HG02610 (cell line): ENCODE results near the gene PDHX.

ENCODE experiments used
- ATAC-seq: cut with Tn5 transposase; IDR thresholded peaks from one replicate; pipeline ENCODE4 v1.9.1; 2021; ENCODE audit warnings: mild to moderate bottlenecking, moderate library complexity; ENCODE audit not compliant: unreplicated experiment

Gene PDHX

DNA sequence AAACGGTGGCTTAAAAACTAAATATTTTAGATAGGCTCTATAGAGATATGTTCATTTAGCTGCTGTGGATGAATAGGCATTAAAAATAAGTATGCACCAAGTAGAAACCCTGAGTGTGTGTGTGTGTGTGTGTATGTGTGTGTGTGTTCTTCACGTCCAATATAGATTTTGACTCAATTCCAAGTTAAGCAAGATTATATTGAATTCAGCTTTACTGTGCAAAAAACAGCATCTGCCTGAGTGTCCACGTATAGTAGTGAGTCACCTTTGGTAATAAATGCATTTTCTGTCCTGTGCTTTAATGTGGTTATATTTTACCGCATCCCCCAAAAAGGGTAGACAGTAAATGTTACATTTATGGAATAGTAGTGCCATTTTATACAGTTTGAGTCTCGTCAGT, 71.2 kb downstream of the PDHX start:
- ATAC-seq, result no peak

DNA sequence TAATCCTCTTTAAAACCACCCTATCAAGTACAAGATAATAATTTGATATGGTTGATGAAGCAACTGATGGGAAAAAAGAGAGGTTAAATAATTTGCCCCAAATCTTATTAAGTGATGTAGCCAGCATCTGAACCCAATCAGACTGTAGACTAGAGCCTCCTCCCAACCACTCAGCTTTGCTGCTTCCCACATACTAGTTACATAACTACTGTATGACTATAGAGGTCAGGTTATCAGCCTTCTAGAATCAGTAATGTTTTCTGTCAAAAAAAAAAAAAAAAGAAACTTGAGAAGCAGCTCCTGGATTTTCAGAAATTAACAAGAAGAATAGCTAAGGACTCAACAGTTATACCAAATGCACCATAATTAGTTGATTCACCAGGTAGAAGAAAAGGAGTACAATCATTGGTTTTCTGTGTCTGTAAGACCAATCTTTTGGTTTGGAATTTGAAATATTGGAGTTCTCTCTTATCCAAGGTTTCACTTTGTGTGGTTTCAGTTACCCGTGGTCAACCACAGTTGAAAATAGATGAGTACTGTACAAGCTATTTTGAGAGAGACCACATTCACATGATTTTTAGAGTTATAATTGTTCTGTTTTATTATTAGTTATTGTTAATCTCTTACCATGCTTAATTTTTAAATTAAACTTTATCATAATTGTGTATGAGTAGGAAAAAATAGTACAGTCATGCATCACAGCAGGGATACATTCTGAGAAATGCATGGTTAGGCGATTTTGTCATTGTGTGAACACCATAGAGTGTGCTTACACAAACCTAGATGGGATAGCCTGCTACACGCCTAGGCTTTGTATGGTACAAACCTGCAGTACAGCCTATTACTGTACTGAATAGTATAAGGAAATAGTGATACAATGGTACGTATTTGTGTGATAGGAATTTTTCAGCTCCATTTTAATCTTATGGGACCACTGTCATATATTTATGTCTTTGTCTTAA, 72.2 kb downstream of the PDHX start:
- ATAC-seq, result peak; percentile 90

DNA sequence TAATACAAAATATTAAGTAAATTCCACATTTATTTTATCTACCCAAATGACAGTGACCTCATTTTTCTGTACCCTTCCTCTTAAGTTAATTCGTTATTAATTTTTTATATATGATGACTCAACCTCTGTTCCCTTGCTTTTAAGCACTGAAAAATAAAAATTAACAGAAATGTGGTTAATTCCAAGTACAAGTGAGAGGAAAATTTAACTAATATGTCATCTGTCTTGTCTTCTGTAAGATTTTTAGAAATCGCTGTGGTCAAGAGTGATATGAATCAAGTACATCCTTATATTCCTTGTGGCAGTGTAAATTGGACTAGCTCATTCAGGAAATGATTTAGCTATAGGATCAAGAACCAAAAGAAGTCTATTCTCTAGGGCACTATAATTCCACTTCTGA, 74.5 kb downstream of the PDHX start:
- no peak for ATAC-seq

DNA sequence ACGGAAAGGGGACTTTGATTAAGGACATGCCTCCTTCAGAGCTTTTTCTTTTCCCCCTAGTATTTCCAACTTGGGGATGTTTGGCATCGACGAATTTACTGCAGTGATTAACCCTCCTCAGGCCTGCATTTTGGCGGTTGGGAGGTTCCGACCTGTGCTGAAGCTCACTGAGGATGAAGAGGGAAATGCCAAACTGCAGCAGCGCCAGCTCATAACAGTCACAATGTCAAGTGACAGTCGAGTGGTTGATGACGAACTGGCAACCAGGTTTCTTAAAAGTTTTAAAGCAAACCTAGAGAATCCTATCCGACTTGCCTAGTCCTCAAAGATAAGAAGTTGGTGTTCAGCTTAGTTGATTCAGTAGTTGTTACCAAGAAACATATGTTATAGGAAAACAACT, 78.4 kb downstream of the PDHX start:
- no peak for ATAC-seq

DNA sequence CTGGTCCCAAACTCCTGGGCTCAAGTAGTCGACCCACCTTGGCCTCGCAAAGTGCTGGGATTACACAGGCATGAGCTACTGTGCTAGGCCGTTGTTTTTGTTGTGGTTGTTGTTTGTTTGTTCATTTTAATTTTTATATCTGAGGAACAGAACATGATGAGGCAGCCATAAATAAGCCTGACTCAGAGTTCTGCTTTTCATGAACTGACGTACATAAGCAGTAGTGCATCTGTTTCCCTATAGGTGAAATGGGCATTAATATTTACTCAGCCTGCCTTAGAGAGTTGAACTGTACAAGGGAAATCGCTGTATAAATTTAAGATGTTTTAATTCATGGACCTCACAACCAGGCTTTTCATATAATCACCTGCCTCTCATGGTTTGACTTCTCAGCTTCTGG, 80.5 kb downstream of the PDHX start:
- ATAC-seq, result no peak

DNA sequence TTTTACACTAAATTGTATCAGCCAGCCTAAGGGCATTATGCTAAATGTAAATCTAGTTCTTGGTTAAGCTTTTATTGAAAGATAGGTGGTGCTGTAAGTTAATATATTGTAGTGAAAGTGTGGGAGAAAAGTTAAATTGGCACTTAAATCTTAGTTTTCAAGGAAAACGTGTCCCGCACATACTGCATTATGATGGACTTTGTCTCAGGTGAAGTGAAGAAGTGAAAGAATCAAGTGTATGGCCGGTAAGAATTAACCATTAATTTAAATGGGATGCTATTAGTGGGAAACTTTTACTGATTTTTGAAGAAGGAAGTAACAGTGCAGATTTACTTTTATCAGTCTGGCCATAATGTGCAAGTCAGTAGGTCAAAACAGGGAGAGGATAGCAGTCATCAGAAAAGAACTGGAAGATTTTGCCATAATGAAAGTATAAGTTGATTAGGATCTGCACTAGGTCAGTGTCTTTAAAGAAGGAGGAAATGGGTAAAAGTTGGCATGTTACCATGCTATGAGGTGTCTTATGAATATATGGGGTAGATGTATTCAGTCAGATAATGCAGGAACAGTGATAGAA, 81.6 kb downstream of the PDHX start:
- no peak for ATAC-seq

DNA sequence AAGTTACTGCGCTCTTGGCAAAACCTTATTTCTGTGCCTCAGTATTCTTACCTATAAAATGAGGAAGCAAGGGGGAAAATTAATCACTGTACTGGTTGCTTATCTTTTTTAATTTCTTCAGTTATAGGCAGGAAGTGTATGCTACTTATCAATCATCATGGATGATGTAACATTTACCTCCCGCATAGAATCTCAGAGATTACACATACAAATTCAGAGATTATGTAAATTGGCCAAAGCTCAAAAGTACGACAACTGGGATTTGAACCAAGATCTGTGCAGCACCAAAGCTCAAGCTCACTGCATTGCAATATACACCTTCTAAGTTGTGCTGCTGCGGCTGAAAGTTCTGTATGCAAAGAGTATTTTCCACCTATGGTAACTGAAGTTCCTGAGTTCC, 83.0 kb downstream of the PDHX start:
- ATAC-seq, result no peak

DNA sequence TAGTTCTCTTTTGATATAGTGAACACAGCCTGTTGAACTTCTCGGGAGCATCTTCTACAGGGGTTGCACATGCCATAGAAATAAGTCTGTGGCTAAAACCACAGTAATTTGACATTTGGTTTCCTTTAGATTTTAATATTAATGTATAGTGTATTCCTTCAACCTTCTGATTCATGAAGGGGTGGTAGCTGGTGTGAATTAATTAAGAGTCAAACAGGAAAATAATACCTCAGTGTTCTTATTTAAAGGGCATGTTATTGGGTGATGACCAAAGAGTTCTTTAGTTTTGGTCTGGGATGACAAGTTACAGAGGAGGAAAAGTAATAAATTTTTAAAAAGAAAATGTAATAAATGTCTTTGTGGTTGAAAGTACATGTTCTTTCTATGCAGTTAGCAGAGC, 86.8 kb downstream of the PDHX start:
- ATAC-seq, result no peak

DNA sequence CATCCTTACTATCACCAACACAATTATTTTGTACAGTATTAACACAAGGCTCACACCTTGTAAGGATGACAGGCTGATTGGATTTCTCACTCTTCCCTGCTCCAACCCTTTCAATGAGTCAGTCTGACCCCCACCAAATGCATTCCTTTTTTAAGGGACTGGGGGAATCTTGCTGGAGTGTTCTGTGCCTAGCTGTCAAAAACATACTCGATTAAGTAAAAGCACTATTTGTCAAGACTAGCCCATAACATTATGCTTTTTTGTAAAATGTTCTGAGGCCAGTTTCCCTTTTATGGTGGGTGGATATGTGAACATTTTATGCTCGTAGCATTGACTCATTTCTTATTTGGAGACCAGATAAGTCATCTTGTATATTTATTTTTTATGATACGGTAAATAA, 87.2 kb downstream of the PDHX start:
- ATAC-seq, result no peak

DNA sequence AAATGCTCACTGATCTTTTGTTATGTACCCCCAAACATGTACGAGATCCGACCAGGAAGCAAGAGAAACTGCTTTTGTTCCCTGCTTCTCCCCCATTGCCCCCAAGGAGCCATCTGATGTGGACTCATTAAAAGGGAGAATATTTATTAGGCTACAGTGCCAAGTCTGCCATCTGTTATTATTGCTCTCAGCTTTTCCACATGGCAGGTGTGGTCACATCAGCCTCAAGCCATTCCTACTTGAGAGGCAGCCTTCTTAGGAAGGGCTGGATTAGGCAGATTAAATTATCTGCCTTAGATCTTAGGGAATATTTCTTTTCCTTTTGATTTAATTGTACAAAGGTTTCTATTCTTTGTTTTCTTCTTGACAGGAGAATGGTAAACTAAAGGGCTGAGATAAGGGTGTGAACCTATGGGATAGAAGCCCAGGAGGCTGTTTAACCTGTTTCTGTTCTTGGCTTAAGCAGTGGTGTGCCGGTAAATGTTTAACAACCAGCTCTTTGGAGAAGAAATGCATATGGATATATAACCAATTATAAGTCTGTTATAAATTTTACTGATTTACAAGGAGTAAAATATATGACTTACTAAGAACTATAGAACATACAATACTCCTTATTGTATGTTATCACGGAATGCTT, 88.8 kb downstream of the PDHX start:
- no peak for ATAC-seq

DNA sequence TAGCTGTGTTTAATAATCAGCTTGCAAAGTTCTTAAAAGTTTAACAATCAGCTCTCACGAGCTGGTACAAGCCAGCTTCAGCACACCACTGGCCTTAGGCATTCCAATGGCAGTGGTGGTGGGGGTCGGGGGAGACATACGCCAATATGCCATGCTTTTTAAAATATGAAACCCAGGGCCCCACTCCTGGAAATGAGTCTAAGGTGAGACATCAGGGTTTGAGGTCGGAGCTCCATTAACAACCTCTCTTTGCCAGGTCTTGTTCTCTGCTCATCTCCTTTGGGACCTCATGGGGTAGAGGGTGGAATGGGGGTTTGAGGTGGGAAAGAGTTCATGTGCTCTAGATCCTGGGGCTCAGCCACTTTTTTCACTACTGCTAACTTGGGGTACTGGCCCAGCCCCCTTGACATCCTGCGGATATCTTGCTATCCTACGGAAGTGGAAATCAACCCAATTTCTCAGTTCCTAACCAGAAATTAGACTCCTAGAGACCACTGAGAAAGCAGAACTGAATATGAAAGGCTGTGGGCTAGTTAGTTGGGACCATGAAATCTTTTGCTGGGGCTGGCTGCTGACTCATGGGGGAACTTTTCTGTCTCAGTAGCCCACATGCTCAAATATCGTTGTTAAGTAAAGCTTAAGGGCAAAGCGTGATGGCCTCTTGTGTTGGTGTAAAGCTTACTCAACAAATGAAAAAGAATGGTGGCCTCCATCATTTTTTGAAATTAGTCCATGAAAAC, 90.1 kb downstream of the PDHX start:
- peak; percentile 90 for ATAC-seq

DNA sequence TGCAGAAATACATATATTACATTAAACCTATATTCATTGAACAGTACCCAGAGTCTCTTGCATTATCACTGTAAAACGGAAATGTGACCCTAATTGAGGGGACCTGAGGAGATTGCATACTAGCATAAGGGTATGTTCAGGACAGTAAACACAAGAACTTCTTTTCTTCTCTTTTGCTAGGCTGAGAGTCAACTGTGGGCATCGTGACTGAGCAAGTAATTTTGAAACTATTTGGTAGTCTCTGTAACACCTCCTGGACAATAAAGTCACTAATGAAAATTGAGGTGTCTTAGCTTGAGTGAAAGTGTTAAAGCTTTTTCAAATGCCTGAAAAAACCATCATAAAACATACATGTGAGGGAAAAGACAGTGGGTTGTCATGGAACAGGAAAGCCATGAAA, 90.9 kb downstream of the PDHX start:
- peak; percentile 73 for ATAC-seq

DNA sequence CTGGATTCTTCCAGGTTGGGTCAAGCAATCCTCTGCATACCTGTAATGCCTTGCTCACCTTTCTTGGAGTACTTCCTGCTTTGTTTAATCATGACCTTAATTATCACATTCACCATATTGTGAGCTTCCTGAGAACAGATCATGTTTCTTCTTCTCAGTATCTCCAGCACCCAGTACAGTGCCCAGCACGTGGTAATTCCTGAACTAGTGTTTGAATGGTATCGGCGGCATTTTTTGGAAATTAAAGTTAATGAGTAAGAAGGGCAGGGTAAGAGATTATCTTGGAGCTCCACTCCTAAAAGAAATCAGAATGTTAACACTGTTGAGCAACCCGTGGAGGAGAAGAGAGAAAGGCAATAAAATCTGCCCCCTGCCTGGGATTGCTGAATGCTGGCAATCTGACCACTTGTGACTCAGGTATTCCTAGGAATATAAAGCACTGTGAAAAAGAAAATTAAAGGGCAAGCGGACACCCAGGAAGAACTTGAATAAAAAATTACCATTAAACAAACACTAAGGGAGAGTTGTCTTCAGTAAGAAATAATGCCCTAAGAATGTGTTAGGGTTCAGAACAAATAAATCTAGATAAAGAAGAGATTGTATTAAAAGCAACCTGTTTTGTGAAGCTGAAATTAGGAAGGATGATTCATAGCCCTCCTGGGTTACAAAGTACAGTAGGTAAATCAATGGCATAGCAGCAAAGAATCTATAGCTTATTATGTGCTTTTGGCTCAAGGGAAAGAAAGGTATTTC, 92.9 kb downstream of the PDHX start:
- ATAC-seq, result no peak

DNA sequence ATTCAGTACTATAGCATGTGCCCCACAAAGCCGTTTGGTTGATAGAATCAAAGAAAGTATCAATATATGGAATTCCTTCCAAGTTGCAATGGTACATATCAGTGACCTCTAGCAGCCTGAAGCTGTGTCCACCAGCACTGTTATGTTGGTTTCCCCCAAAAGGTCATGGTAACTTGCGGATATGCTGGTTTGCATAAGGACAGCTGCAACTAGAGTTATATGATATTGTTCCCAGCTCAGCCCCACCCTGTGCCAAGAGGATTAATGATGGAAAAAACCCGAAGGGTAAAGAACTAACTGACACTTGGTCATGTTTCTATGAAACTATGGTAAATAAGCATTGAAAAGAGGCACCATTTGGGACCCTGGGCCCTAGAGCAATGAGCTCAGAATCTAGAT, 93.5 kb downstream of the PDHX start:
- no peak for ATAC-seq

DNA sequence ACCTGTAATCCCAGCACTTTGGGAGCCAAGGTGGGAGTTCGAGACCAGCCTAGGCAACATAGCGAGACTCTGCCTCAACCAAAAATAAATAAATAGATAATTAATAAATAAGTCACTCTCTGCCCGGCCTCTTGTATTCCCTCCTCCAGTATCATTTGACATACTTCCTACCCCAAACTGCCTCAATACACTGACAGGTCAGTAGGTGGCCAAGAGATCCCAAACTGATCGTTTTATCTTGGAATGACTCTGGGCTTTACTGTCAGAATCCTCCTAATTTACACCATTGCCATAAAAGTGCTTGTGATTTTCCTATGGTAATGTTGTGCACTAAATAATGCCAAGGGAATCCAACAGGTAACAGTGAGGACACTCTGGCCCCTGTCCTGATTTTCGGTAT, 94.2 kb downstream of the PDHX start:
- ATAC-seq, result no peak

DNA sequence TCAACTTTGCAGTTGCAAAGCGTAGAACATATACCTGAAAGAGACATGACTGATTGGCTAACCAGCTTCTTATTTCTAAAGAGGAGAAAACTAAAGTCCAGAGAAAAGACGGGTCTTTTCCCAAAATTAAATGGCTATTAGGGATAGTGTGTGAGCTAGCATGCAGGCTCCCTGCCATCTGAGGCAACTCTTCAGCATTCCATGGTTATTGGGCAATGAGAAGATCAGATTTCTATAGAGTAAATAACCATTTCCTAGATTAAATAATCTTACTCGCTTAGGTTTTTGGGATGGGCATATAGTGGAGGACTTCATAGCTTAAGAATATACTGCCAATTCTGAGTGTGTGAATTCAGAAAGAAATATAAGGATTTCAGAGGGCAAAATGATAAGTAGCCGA, 95.0 kb downstream of the PDHX start:
- no peak for ATAC-seq

DNA sequence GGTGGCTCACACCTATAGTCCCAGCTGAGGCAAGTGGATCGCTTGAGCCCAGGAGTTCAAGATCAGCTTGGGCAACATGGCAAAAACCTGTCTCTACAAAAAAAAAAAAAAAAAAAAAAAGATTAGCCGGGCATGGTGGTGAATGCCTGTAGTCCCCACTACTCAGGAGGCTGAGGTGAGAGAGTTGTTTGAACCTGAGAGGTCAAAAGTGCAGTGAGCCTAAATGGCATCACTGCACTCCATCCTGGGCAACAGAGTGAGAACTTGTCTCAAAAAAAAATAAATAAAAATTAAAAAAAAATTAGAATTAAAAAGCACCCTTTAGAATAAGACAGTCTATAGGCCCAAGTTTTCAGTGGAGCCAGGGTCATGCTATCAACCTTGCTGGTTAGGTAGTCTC, 95.5 kb downstream of the PDHX start:
- no peak for ATAC-seq

DNA sequence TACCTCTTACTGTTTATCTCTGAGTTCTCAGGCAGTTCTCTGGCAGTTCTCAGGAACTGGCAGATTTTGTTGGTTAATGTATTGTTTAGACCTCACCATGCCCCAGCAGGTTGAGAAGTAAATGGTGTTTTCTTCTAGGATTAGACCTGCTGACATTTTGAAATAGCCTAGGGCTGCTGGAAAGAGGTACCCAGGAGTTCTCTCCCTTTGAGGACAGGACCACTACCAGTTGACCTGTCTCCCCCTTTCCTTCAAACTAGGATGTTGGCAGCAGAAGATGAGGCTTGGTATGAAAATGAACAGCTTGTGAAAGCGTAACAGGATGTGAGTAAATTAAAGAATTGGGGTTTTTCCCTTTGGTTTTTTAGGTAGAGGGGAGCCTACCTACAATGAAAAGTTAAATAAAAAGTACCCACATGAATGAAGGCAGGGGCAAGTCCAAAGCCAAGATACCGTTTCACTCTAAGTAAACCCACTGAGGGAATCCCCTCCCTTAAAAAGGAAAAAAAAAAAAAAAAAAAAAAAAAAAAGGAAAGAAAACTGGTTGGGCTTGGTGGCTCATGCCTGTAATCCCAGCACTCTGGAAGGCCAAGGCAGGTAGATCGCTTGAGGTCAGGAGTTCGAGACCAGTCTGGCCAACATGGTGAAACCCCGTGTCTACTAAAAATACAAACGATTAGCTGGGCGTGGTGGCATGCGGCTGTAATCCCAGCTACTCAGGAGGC, 96.2 kb downstream of the PDHX start:
- ATAC-seq, result peak; percentile 77

DNA sequence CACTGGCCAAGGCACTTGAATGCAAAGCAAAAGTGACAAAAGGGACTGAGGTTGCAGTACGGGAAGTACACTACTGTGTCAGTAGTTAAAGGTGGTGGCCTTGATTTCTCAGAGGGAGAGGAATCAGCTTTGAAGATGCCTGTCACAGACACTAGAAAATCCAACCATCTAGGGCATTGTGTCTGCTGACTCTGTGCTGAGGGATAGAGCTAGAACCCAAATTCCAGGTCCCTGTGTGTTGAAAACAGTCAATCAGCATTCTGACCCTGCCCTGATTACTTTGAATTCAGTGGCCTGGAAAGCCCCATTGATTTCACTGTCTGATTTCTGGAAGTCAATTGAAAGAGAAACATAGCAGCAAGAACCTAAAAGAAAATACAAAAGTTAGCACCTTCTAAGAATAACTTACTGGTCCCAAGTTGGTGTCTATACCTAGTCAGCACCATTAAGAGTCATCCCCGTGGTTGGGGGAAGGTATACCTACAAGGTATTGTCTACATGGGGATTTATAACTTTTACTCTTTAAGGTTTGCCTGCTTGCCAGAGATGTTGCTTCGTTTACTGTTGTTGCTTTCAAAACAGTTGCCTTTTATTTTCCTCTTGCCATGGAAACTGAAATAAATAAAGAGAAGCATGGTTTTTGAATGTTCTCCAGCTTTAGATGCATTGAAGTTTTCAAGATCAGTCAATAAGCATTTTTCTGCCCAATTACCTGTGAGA, 97.3 kb downstream of the PDHX start:
- ATAC-seq, result peak; percentile 56
